ENCODE measurements around the gene EIF4E3. TPM values are rescaled to one million over a fixed set of nuclear protein-coding genes. Genes with fewer than 3 reads are reported as not detected.

Gene EIF4E3
- polyA plus RNA-seq, 2 of the 4 experiments (the other 2 are of a cell fraction): 2.3 to 5.5 TPM

- ChIA-PET CTCF (no interaction called here), POLR2A (no interaction called here)
- WGBS (ENCODE audit: missing lambda C conversion rate): 32% methylated on average over 6 of the region's 6 CpGs
- DNase-seq (ENCODE audit: low read depth in 1 of 2, low spot score in 1 of 2): no peak
- Histone ChIP-seq H3K9me3 (no peaks in the 10 kb centered on the region), H3K4me1 (peaks cover 30% of the 10 kb centered on the region), H3K4me3 (no peak overlapping the region), H3K27ac (no peak overlapping the region), H3K4me2 (peak overlapping the region; percentile 48)
- no peak for TF ChIP-seq POLR2AphosphoS2 (conservative IDR thresholded peaks at IDR 0.05; ENCODE audit: low read length)
- TF ChIP-seq FOSL2 (IDR thresholded peaks at IDR 0.05): 0 out of 2 replicates have a peak, but pooled peaks have one; percentile 41
- TF ChIP-seq FOSL2 (CRISPR knock-in tag; IDR thresholded peaks at IDR 0.05): peak; percentile 67
- no peak for TF ChIP-seq GATA3 (IDR thresholded peaks at IDR 0.05; ENCODE audit: borderline replicate concordance)
- no peak for TF ChIP-seq RNF2 (IDR thresholded peaks at IDR 0.05; ENCODE audit: borderline replicate concordance, low read depth)
- TF ChIP-seq HES2 (IDR thresholded peaks at IDR 0.05): no peak
- peak; percentile 60 to 61; a peak in 3 of 6 replicates for ATAC-seq
- no peak for FAIRE-seq
Observed at GRCh38 chr3:71684757-71685386, 40.3 kb downstream of the EIF4E3 start.

- WGBS (ENCODE audit: missing lambda C conversion rate): 69% methylated on average over 7 of the region's 7 CpGs
- DNase-seq (ENCODE audit: low read depth in 1 of 2, low spot score in 1 of 2) (no peak), ATAC-seq (no peak), FAIRE-seq (no peak)
- Histone ChIP-seq H3K27ac (no peak overlapping the region), H3K9me3 (no peaks in the 10 kb centered on the region), H3K4me2 (peak overlapping the region; percentile 48), H3K4me3 (no peak overlapping the region), H3K4me1 (peaks cover 30% of the 10 kb centered on the region)
- POLR2A ChIA-PET: no interaction called here
- TF ChIP-seq TFCP2L1 (CRISPR knock-in tag; IDR thresholded peaks at IDR 0.05): no peak
- TF ChIP-seq RARB (CRISPR knock-in tag; IDR thresholded peaks at IDR 0.05): no peak
- no peak for TF ChIP-seq ZSCAN20 (CRISPR knock-in tag; IDR thresholded peaks at IDR 0.05)
- CTCF ChIA-PET: no interaction called here
Observed at GRCh38 chr3:71684046-71684756, 41.0 kb downstream of the EIF4E3 start.

GRCh38 chr3:71681224-71681668 is 44.0 kb downstream of the EIF4E3 start:
- WGBS (ENCODE audit: missing lambda C conversion rate): 55% methylated on average over 7 of the region's 7 CpGs
- ATAC-seq: peak; percentile 59 to 84; a peak in 4 of 6 replicates
- no peak for FAIRE-seq
- peaks cover 24% of the 10 kb centered on the region for H3K4me1 ChIP-seq
- ChIA-PET POLR2A (no interaction called here), CTCF (interaction anchor here (0.8 to 2.1 kb wide), 7 partner anchors 9 to 1617 kb away, joined by 3 to 6 read pairs (median 4); no protein-coding TSS in a partner anchor)
- H3K4me2 ChIP-seq: no peak overlapping the region
- peak; percentile 15 to 44 for DNase-seq (ENCODE audit: low read depth in 1 of 2, low spot score in 1 of 2)
- TF ChIP-seq BCL3 (IDR thresholded peaks at IDR 0.05) (no peak), RAD21 (conservative IDR thresholded peaks at IDR 0.05 in 1 of 2, IDR thresholded peaks at IDR 0.05 in 1 of 2) (peak; percentile 49 to 63; a peak in 4 of 5 replicates), HES2 (IDR thresholded peaks at IDR 0.05) (no peak), CTCF (IDR thresholded peaks at IDR 0.05) (peak; percentile 49), PBX3 (IDR thresholded peaks at IDR 0.05) (no peak), CHD4 (IDR thresholded peaks at IDR 0.05; ENCODE audit: borderline replicate concordance) (no peak), HOXB13 (CRISPR knock-in tag; IDR thresholded peaks at IDR 0.05; ENCODE audit: low read depth) (no peak), MAZ (IDR thresholded peaks at IDR 0.05; ENCODE audit: borderline replicate concordance, low read depth, low read length) (no peak)
- no peak overlapping the region for H3K4me3 ChIP-seq
- no peaks in the 10 kb centered on the region for H3K9me3 ChIP-seq
- no peak overlapping the region for H3K27ac ChIP-seq

Measured in A549 (cell line).